Left lung (tissue), 10 donors: ENCODE measurements around the gene AHNAK2. TPM values are rescaled to one million over a fixed set of nuclear protein-coding genes. Genes with fewer than 3 reads are reported as not detected.

ENCODE experiments used
- ATAC-seq: fragments of 200-7000 bp; cut with Tn5 transposase; one replicate; pipeline ENCODE4 v1.9.1; 2020; ENCODE audit warnings: moderate library complexity
- DNase-seq, 4 donors: peaks; one replicate each; pipeline ENCODE4 v3.0.0-alpha.2; 2013 to 2020
- H3K27ac ChIP-seq, 2 donors: fragments of 200-600 bp; sonication (generic) in 1 of 2; one replicate each; pipeline versions ENCODE4 v1.5.0 to v1.8.0; 2020 to 2021
- H3K27me3 ChIP-seq, 2 donors: fragments of 200-600 bp; sonication (generic) in 1 of 2; one replicate each; pipeline versions ENCODE4 v1.5.0 to v1.8.0; 2020 to 2021
- H3K36me3 ChIP-seq, 2 donors: fragments of 200-600 bp; sonication (generic) in 1 of 2; one replicate each; pipeline versions ENCODE4 v1.5.0 to v1.8.0; 2020 to 2021
- H3K4me1 ChIP-seq, 2 donors: fragments of 200-600 bp; one replicate each; pipeline ENCODE4 v1.8.0; 2021
- H3K4me3 ChIP-seq, 2 donors: fragments of 200-600 bp; sonication (generic) in 1 of 2; one replicate each; pipeline versions ENCODE4 v1.5.0 to v1.8.0; 2020 to 2021; ENCODE audit warnings: mild to moderate bottlenecking in 1 of 2
- H3K9me3 ChIP-seq, 2 donors: fragments of 200-600 bp; sonication (generic) in 1 of 2; one replicate each; pipeline versions ENCODE4 v1.5.0 to v1.8.0; 2020 to 2021
- intact Hi-C, 2 donors: fragments of 100-400 bp; cut with DNase I; formaldehyde crosslinking; loops; one replicate each; pipeline versions ENCODE4 v1.11.2 to v1.14.2; 2022
- polyA plus RNA-seq, 6 donors: library from polyadenylated mRNA; unstranded; fragments of 120-200 nt; gene quantifications; one replicate each; pipeline ENCODE4 v1.2.1, GENCODE V29; 2013; ENCODE audit not compliant: insufficient read length in 6 of 6
- total RNA-seq, 2 donors: library from RNA; stranded (reverse); fragmentation: NEBNext Ultra II Directional; extraction: Animal tissue kit (Norgen Biotek cat#: 25700); gene quantifications; one replicate each; pipeline ENCODE4 v1.2.1, GENCODE V29; 2021
- TF ChIP-seq, protein P1 (sequence below), 2 donors: fragments of 200-600 bp; sonication (generic) in 1 of 2; IDR thresholded peaks; one replicate each; pipeline versions ENCODE4 v1.5.0 to v1.8.0; 2021; ENCODE audit warnings: antibody characterized with exemption in 2 of 2
- donor health status: DM: no; HTN: yes; CAD: no.
- donor health status: DM: no; HTN: no; CAD: no.

Gene AHNAK2
- total and polyA plus RNA-seq, 8 donors = 1.4 to 22.3 (median 2.5) TPM

DNA sequence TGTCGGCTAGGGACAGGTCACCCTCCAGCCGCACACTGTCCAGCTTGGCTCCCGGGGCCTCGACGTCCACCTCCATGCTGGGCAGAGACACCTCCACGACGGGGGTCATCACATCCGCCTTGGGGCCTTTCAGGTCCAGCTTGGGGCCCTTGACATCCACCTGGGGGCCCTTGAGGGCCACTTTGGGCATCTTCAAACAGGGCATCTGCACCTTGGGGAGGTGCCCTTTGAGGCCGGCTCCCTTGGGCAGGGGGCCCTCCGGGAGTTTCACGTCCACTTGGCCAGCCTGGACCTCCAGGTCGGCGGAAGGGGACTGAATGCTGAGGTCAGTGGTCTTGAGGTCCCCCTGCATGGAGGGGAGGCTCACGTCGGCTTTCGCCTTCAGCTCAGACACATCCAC is 35.6 kb downstream of the AHNAK2 start:
- no peaks in the 10 kb centered on the region for H3K36me3 ChIP-seq
- H3K27me3 ChIP-seq = peaks cover 0 to 2% of the 10 kb centered on the region in 2 donors
- intact Hi-C loops = no loop called here
- TF ChIP-seq, protein P1, sequence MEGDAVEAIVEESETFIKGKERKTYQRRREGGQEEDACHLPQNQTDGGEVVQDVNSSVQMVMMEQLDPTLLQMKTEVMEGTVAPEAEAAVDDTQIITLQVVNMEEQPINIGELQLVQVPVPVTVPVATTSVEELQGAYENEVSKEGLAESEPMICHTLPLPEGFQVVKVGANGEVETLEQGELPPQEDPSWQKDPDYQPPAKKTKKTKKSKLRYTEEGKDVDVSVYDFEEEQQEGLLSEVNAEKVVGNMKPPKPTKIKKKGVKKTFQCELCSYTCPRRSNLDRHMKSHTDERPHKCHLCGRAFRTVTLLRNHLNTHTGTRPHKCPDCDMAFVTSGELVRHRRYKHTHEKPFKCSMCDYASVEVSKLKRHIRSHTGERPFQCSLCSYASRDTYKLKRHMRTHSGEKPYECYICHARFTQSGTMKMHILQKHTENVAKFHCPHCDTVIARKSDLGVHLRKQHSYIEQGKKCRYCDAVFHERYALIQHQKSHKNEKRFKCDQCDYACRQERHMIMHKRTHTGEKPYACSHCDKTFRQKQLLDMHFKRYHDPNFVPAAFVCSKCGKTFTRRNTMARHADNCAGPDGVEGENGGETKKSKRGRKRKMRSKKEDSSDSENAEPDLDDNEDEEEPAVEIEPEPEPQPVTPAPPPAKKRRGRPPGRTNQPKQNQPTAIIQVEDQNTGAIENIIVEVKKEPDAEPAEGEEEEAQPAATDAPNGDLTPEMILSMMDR (IDR thresholded peaks at IDR 0.05) = no peak
- ATAC-seq = no peak
- no peak overlapping the region for H3K4me3 ChIP-seq
- peak in 1 of 4 donors; percentile 68 for DNase-seq
- H3K4me1 ChIP-seq = no peaks in the 10 kb centered on the region
- H3K9me3 ChIP-seq = no peaks in the 10 kb centered on the region
- H3K27ac ChIP-seq = no peak overlapping the region

DNA sequence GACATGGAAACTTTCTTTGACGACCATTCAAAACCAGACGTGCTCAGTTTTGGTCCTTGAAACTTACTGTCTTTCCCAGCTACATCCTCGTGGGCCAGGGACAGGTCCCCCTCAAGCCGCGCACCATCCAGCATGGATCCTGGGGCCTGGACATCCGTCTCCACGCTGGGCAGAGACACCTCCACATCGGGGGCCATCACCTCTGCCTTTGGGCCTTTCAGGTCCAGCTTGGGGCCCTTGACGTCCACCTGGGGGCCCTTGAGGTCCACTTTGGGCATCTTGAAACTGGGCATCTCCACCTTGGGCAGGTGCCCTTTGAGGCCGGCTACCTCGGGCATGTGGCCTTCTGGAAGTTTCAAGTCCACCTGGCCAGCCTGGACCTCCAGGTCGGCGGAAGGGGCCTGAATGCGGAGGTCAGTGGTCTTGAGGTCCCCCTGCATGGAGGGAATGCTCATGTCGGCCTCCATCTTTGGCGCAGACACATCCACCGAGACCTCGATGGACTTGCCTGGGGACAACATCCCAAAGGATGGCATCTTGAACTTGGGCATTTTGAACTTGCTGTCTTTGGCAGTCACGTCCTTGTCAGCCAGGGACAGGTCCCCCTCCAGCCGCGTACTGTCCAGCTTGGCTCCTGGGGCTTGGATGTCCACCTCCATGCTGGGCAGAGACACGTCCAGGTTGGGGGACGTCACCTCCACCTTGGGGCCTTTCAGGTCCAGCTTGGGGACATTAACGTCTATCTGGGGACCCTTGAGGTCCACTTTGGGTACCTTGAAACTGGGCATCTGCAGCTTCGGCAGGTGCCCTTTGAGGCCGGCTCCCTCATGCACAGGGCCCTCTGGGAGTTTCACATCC is 36.4 kb downstream of the AHNAK2 start:
- Histone ChIP-seq H3K4me3 (no peak overlapping the region), H3K27me3 (peaks cover 0 to 10% of the 10 kb centered on the region in 2 donors), H3K9me3 (no peaks in the 10 kb centered on the region), H3K27ac (no peak overlapping the region), H3K36me3 (no peaks in the 10 kb centered on the region), H3K4me1 (no peaks in the 10 kb centered on the region)
- intact Hi-C loops = no loop called here
- ATAC-seq (no peak), DNase-seq (no peak)
- TF ChIP-seq, protein P1 (IDR thresholded peaks at IDR 0.05) = no peak

DNA sequence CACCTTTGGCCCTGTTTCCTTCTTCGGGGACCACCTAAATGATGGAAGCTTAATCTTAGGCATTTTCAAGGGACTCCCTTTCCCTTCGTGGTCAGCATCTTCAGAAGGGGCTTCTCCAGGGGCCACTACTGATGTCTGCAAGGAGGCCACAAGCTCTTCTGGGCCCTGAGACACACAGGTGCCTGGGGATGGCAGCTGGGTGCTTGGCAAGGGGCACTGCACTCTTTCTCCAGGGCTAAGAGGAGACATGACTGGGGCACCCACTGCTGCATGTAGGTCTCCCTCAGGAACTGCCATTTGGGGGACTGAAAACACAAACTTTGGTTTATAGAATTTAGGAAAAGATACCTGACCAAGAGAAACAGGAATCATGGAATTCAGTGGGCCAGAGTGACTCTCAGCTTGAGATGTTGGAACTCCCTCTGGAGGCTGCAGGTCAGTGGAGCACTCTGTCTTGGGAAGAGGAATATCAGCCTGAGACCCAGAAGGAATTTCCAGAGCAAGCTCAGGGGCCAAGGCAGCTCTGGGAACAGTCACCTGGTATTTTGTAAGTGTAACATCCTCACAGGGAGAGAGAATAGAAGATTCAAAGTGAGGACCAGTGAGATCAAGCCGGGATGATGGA is 37.5 kb downstream of the AHNAK2 start:
- ATAC-seq (no peak), DNase-seq (no peak)
- H3K9me3 ChIP-seq = no peaks in the 10 kb centered on the region
- TF ChIP-seq, protein P1 (IDR thresholded peaks at IDR 0.05) = no peak
- H3K4me3 ChIP-seq = no peak overlapping the region
- intact Hi-C loops = no loop called here
- peaks cover 0 to 15% of the 10 kb centered on the region in 2 donors for H3K27me3 ChIP-seq
- H3K27ac ChIP-seq = no peak overlapping the region
- no peaks in the 10 kb centered on the region for H3K36me3 ChIP-seq
- H3K4me1 ChIP-seq = no peaks in the 10 kb centered on the region

DNA sequence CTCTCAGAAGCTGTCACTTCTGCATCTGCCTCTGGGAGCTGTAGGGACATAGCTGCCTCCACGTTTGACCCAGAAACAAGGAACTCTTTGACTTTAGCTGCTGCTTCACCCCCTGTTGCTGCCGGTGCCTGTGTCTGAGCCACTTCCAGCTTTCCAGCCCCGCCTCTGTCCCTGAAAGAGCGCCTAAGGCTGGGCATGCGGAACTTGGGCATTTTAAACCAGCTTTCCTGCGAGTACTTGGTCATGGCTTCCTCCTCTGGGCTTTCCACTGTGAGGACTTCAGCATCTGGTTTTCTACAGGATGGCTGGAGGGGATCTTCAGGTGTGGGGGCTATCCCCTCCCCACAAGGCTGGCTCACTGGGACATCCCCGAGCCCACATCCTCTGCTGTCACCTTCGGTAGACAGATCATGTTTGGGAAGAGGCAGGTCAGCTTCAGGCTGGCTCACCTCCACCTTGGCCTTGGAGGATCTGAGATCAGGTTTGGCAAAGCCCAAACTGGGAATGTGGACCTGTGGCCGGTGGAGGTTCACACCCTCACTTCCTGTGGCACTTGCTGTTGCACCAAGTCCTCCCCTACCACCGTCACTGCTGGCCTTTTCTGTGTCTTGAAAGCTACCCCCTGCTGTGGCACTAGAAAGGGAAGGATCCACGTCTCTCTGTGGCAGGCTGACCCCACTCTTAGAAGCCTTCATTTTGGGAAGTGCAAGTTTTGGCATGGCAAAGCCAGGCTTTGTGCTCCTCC is 38.3 kb downstream of the AHNAK2 start:
- H3K9me3 ChIP-seq = no peaks in the 10 kb centered on the region
- no peaks in the 10 kb centered on the region for H3K4me1 ChIP-seq
- TF ChIP-seq, protein P1 (IDR thresholded peaks at IDR 0.05) = no peak
- intact Hi-C loops = no loop called here
- no peaks in the 10 kb centered on the region for H3K36me3 ChIP-seq
- H3K4me3 ChIP-seq = no peak overlapping the region
- peaks cover 0 to 23% of the 10 kb centered on the region in 2 donors for H3K27me3 ChIP-seq
- ATAC-seq = no peak
- DNase-seq = no peak
- no peak overlapping the region for H3K27ac ChIP-seq

DNA sequence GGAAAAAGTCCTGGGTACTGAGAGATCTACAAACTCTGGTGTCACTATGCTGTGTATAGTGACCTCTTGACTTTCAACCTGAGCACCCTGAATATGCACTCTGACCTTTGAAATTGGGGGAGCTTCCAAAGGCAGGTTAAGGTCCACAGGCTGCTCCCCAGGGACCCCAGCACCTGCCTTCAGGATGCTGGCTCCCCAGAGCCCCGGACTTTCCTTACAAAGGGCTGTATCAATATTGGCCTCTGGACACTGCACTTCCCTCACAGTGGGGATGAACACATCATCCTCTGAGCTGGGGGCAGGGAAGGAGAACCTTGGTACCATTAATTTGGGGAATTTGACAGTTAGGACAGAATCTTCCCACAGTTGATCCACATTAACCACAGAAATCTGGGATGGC is 39.2 kb downstream of the AHNAK2 start:
- no peak overlapping the region for H3K4me3 ChIP-seq
- H3K4me1 ChIP-seq = no peaks in the 10 kb centered on the region
- no peak overlapping the region for H3K27ac ChIP-seq
- no peaks in the 10 kb centered on the region for H3K9me3 ChIP-seq
- ATAC-seq = no peak
- H3K27me3 ChIP-seq = peaks cover 0 to 31% of the 10 kb centered on the region in 2 donors
- intact Hi-C loops = no loop called here
- DNase-seq = no peak
- TF ChIP-seq, protein P1 (IDR thresholded peaks at IDR 0.05) = no peak
- H3K36me3 ChIP-seq = no peaks in the 10 kb centered on the region
